Ectodermal cell (in vitro differentiated cells): ENCODE results near the gene CACNA1I.

Experiments used
- H3K27ac ChIP-seq: 2 replicates; pipeline ENCODE4 v1.7.0; 2013; ENCODE audit warnings: mild to moderate bottlenecking, low read depth, low read length; ENCODE audit not compliant: insufficient read depth, poor library complexity, severe bottlenecking
- H3K27me3 ChIP-seq: 2 replicates; pipeline ENCODE4 v1.7.0; 2013; ENCODE audit warnings: mild to moderate bottlenecking, low read length; ENCODE audit not compliant: insufficient read depth, control insufficient read depth, poor library complexity, severe bottlenecking
- H3K36me3 ChIP-seq: one replicate; pipeline ENCODE4 v1.7.0; 2013; ENCODE audit warnings: low read length; ENCODE audit not compliant: control insufficient read depth, insufficient read depth
- H3K4me1 ChIP-seq: one replicate; pipeline ENCODE4 v1.7.0; 2013; ENCODE audit warnings: low read length; ENCODE audit not compliant: control insufficient read depth, insufficient read depth
- H3K4me3 ChIP-seq: 2 replicates; pipeline ENCODE4 v1.7.0; 2013; ENCODE audit warnings: low read depth, low read length, control low read depth; ENCODE audit not compliant: insufficient read depth
- H3K9me3 ChIP-seq: 2 replicates; pipeline ENCODE4 v1.7.0; 2013; ENCODE audit warnings: mild to moderate bottlenecking, low read length, moderate library complexity; ENCODE audit not compliant: control insufficient read depth
- WGBS, 2 experiments: methylation state at CpG; one replicate each; pipeline ENCODE4 v1.1.7; 2013; ENCODE audit warnings: missing lambda C conversion rate in 2 of 2; 5-methylcytosine and 5-hydroxymethylcytosine counted together

The CACNA1I gene

DNA sequence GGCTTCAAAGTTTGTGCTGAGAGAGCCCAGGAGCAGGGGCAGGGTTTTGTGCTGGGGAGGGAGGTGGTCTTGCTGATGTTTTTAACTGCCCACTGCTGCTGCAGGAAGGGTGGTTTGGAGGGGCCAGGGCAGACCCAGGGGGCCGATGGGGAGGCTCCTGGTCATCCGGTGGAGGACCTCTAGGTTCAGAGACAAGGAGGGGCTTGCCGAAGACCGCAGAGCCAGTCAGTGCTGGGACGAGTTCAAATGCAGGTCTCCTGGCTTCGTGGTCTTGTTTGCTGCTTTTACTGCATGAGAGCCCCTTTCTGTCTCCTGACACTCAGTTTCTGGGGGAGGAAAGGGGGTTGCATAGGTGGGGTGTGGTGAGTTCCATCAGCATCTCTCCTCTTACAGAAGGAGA is 26.0 kb downstream of the CACNA1I start:
- 86 to 95% methylated on average over 6 of the region's 6 CpGs for WGBS, 2 experiments
- H3K9me3 ChIP-seq, result no peaks in the 10 kb centered on the region

DNA sequence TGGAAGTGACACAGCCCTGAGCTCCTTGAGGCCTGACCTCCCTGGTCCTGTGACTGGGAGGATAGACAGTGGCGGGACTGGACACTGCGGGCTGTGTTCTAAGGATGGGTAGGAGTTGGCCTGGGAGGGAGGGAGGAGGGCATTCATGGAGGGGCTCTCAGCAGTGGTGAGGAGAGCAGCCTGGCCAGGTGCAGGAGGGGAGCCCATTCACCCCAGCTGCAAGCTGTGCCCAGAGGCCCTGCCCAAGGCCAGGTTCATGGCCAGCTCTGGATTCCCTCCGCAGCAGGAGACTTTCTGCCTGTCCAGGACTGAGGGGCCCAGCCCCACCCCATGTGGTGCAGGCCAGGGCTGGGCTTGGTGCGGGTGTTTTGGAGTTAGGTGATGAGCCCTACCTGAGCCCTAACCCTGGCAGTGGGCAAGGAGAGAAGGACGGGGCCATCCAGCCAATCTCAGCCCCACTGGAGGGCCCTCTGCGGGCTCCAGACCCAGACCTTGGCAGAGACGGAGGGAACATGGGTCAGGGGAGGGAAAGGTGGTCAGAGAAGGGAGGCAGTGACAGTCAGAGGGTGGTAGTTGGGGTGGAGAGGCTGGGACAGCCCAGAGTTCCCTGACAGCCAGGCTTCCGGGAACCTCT is 26.8 kb downstream of the CACNA1I start:
- Histone ChIP-seq H3K36me3 (no peaks in the 10 kb centered on the region), H3K4me3 (no peak overlapping the region), H3K27ac (no peak overlapping the region), H3K9me3 (no peaks in the 10 kb centered on the region), H3K27me3 (peaks cover 12% of the 10 kb centered on the region), H3K4me1 (peaks cover 2% of the 10 kb centered on the region)
- WGBS, 2 experiments, result 84 to 87% methylated on average over 8 of the region's 8 CpGs

More for the DNA sequence above, 26.0 kb downstream of the CACNA1I start:
- Histone ChIP-seq H3K36me3 (no peaks in the 10 kb centered on the region), H3K27me3 (peaks cover 12% of the 10 kb centered on the region), H3K4me1 (peaks cover 7% of the 10 kb centered on the region), H3K27ac (no peak overlapping the region), H3K4me3 (no peak overlapping the region)

DNA sequence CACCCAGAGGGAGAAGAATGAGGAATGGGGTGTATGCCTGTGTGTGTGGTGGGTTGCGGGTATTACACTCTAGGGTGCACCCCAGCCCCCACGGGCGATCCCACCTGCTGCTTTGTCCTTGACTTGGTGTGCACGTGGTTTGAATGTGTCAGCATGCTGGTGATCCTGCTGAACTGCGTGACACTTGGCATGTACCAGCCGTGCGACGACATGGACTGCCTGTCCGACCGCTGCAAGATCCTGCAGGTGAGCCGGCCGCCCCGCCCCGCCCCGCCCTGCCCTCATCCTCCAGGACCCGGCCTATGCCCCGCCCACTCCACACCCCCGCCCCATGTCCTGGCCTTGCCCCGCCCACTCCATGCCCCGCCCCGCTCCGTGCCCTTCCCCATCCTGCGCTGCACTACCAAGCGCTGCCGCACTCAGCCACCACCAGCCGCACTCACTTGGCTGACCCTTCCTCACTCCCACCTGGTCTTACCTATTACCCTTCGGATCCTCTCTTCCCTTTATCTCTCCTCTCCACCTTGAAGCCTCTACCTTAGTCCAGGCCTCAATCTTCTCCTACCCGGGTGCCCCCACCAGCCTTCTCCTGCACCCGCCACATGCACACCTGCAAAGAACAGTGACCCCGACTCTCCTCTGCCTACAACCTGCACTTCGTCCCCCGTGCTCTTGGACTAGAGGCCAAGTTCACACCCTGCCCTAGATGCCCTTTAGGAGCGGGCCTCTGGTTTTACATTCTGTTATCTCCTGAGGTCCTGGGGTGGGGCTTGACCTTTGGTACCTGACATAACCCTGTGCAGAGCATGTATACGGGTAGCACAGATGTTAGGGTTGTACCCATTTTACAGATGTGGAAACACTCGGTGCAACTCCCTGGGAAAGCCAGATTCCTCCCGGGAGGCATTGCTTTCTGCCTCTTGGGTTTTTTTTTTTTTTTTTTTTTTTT is 27.7 kb downstream of the CACNA1I start:
- H3K4me1 ChIP-seq, result no peaks in the 10 kb centered on the region
- H3K27me3 ChIP-seq, result peaks cover 12% of the 10 kb centered on the region
- 26 to 28% methylated on average over 33 to 36 of the region's 36 CpGs for WGBS, 2 experiments
- no peaks in the 10 kb centered on the region for H3K36me3 ChIP-seq
- no peak overlapping the region for H3K27ac ChIP-seq
- H3K9me3 ChIP-seq, result no peaks in the 10 kb centered on the region
- no peak overlapping the region for H3K4me3 ChIP-seq

DNA sequence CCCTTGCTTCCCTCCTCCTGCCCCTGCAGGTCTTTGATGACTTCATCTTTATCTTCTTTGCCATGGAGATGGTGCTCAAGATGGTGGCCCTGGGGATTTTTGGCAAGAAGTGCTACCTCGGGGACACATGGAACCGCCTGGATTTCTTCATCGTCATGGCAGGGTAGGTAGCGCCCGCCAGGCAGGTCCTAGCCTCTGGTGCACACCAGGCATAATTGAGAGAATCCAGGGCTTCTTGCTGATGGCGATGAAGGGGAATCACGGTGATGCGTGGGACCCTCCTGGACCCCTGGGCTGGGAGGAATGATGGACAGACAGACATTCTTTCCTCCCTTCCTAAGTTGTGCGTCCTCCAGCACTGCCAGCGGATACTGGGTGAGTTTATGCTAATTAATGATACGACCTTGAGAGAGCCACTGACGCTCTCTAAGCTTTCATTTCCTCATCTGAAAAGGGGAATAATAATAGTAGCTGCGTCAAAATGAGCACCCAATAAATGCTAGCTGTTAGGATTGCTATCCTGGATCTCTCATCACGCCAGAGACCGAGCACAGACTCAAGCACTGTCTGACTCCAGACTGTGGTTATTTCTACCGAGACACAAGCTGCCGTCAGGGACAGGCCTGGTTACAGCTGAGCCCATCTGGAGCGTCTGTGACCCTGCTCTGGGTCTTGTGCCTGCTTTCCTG is 30.1 kb downstream of the CACNA1I start:
- no peaks in the 10 kb centered on the region for H3K4me1 ChIP-seq
- H3K27me3 ChIP-seq, result peaks cover 12% of the 10 kb centered on the region
- no peak overlapping the region for H3K27ac ChIP-seq
- 92% methylated on average over 18 of the region's 18 CpGs for WGBS, 2 experiments
- no peaks in the 10 kb centered on the region for H3K9me3 ChIP-seq
- H3K36me3 ChIP-seq, result no peaks in the 10 kb centered on the region
- H3K4me3 ChIP-seq, result no peak overlapping the region

DNA sequence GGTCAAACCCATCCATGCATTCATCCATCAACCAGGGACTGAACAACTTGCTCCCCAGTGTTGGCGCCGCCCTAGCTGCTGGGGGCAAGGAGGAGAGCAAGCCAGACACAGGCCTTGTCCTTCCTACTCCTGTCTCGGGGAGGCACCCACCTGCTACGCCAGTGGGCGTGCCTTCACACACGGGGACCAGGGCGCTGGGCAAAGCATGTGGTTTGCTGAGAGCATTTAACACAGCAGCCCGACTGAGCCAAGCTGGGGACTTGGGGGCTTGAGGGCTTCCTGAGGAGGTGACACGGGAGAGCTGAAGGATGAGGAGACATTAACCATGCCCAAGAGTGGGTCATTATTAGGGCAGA is 30.6 kb downstream of the CACNA1I start:
- no peak overlapping the region for H3K4me3 ChIP-seq
- 81 to 84% methylated on average over 9 of the region's 9 CpGs for WGBS, 2 experiments
- H3K27me3 ChIP-seq, result peaks cover 12% of the 10 kb centered on the region
- H3K9me3 ChIP-seq, result no peaks in the 10 kb centered on the region
- no peaks in the 10 kb centered on the region for H3K4me1 ChIP-seq
- H3K36me3 ChIP-seq, result no peaks in the 10 kb centered on the region
- H3K27ac ChIP-seq, result no peak overlapping the region

DNA sequence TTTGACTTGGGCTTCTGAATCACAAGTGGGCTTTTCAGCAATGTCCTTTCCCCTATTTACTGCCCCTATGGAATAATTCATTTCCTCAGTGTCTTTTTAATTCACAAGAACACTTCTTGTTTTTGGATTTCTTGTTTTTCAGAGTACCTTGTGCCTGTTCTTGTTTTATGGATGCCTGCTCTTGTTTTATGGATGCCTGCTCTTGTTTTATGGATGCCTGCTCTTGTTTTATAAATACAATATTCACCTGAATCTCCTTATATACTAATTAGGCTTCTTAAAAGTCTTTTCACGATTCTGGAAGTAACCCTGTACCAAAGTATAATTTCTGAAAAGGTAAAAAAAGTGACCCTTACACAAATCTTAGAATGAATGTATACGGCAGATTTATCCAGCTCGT is 32.8 kb downstream of the CACNA1I start:
- Histone ChIP-seq H3K27me3 (peaks cover 3% of the 10 kb centered on the region), H3K4me1 (no peaks in the 10 kb centered on the region)
- WGBS, 2 experiments, result 95 to 97% methylated on average over 2 to 3 of the region's 3 CpGs

DNA sequence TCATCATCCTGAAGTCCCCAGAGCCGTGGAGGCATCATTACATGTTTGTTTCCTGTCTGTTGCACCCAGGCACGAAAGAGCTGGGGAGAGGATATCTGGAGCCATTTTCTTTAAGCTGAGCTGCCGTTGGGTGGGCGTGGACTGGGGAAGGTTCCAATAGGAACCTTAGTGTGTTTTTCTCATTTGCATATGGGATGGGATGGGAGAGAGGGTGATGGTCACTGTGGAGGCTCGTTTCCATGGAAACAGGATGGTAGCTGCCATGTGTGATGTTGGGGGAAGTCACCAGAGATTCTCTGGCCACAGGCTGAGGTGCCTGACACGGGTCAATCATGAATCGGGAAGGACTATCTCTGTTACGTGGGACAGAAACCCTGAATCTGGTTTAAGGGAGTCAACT is 39.7 kb downstream of the CACNA1I start:
- Histone ChIP-seq H3K4me1 (no peaks in the 10 kb centered on the region), H3K36me3 (no peaks in the 10 kb centered on the region), H3K9me3 (no peaks in the 10 kb centered on the region), H3K4me3 (no peak overlapping the region), H3K27me3 (no peaks in the 10 kb centered on the region), H3K27ac (no peak overlapping the region)
- 90 to 91% methylated on average over 8 of the region's 8 CpGs for WGBS, 2 experiments

More for the DNA sequence above, 32.8 kb downstream of the CACNA1I start:
- H3K4me3 ChIP-seq, result no peak overlapping the region
- H3K27ac ChIP-seq, result no peak overlapping the region
- no peaks in the 10 kb centered on the region for H3K36me3 ChIP-seq
- H3K9me3 ChIP-seq, result no peaks in the 10 kb centered on the region

DNA sequence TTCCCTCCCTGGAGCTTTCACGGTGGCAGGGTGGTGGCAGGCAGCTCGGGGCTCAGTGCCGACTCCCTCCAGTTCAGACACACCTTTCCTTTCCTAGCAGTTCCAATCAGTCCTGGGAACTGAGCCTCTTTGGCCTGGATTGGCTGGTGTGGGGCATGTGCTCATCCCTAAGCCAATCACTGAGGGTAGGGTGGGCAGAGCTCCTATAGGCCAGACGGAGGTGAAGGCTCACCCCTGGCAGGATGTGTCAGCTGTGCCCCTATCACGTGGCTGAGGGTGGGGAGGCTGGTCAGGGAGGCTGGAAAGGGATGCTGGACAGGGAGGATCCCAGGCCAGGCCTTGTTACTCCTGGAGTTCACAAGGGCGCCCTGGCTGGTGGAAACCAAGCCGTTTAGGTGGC is 40.2 kb downstream of the CACNA1I start:
- no peak overlapping the region for H3K4me3 ChIP-seq
- H3K36me3 ChIP-seq, result no peaks in the 10 kb centered on the region
- no peak overlapping the region for H3K27ac ChIP-seq
- no peaks in the 10 kb centered on the region for H3K4me1 ChIP-seq
- no peaks in the 10 kb centered on the region for H3K9me3 ChIP-seq
- 90 to 93% methylated on average over 7 of the region's 7 CpGs for WGBS, 2 experiments
- H3K27me3 ChIP-seq, result no peaks in the 10 kb centered on the region

DNA sequence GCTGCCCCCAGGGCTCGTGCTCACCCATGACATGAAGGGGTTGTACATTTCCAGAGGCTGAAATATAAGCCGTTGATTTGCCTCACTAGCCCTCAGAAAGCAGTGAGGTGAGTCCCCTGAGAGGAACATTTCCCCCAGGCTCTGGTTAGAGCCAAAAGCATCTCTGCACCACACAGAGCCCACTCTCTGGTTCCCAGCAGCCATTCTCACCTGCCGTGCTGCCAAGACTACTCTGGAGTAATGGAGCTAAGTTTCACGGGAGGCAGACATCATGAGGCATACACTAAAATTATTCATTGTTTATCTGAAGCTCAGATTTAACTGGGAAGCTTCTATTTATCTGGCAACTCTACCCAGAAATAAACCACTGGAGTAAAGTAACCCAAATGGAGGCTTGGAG is 40.8 kb downstream of the CACNA1I start:
- H3K27ac ChIP-seq, result no peak overlapping the region
- no peaks in the 10 kb centered on the region for H3K27me3 ChIP-seq
- no peaks in the 10 kb centered on the region for H3K36me3 ChIP-seq
- H3K4me1 ChIP-seq, result no peaks in the 10 kb centered on the region
- WGBS, 2 experiments, result 92 to 94% methylated on average over 4 of the region's 4 CpGs
- H3K9me3 ChIP-seq, result no peaks in the 10 kb centered on the region
- no peak overlapping the region for H3K4me3 ChIP-seq
